BLaER1 treated with 17β-estradiol and CSF1 and Interleukin-3, amounts not matched to agents 10 nM and 100 nM (cell line): Measurements from ENCODE around the gene VAT1.
"Not testable (repeated sequence)": the region's sequence is repeated elsewhere in the genome, so short reads cannot be mapped to it uniquely, and the experiment has no call there.

ENCODE experiments used
- H3K27ac ChIP-seq, 11 experiments: shearing (Covaris generic); formaldehyde crosslinking; 2 replicates each; pipeline ENCODE4 v1.8.1; 2022
- H3K27me3 ChIP-seq, 11 experiments: shearing (Covaris generic); formaldehyde crosslinking; 2 replicates each; pipeline ENCODE4 v1.8.1; 2022
- H3K36me3 ChIP-seq, 11 experiments: shearing (Covaris generic); formaldehyde crosslinking; 2 replicates each; pipeline ENCODE4 v1.8.1; 2022
- H3K4me1 ChIP-seq, 10 experiments: shearing (Covaris generic); formaldehyde crosslinking; 2 replicates each; pipeline ENCODE4 v1.8.1; 2022
- H3K4me2 ChIP-seq, 11 experiments: shearing (Covaris generic); formaldehyde crosslinking; 2 replicates each; pipeline ENCODE4 v1.8.1; 2022
- H3K4me3 ChIP-seq, 10 experiments: shearing (Covaris generic); formaldehyde crosslinking; 2 replicates each; pipeline ENCODE4 v1.8.1; 2022
- H3K9ac ChIP-seq, 11 experiments: shearing (Covaris generic); formaldehyde crosslinking; 2 replicates each; pipeline ENCODE4 v1.8.1; 2022
- H3K9me3 ChIP-seq, 11 experiments: shearing (Covaris generic); formaldehyde crosslinking; replicated peaks in 1 of 11; 2 replicates each; pipeline ENCODE4 v1.8.1; 2022
- H4K20me1 ChIP-seq, 11 experiments: shearing (Covaris generic); formaldehyde crosslinking; 2 replicates each; pipeline ENCODE4 v1.8.1; 2022
- Cebpa-rat ChIP-seq, 11 experiments: shearing (Covaris generic); IDR thresholded peaks; 2 replicates each; pipeline ENCODE4 v1.8.1; 2022

Gene VAT1

DNA sequence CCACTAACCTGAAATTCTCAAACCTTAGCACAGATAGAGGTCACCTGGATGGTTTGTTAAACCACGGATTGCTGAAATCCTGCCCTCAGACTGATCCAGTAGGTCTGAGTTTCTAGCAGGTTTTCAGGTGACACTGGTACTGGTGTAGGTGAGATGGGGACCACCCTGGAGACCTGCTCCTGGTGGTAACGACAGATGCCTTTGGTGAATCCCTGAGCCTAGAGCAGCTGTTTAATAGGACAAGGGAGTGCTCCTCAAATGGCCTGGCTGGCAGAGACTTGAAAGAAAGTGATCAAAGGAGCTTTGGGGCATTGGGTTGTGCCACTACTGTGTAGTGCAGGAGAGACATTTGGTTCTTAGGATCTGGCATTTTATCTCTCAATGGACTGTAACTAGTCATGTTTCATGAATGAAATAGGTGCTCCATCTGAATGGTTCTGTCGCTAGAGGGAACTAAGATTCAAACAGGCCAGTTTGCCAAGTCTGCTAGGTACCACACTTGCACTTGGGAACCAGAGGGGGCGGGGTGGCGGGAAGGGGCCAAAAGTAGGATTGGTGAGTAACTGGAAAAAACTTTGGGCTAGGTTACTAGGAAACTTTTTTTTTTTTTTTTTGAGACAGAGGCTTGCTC is 18.5 kb downstream of the VAT1 start:
- Histone ChIP-seq H3K9ac (peak overlapping the region in 6 of 11 experiments; percentile 2 to 96 (median 34); a peak in 6 of 22 replicates), H3K4me2 (no peak overlapping the region), H3K36me3 (peaks cover 54 to 70% (median 68%) of the 10 kb centered on the region in 11 experiments), H3K27me3 (no peaks in the 10 kb centered on the region), H3K9me3 (no peaks in the 10 kb centered on the region), H3K27ac (no peak overlapping the region), H3K4me1 (peaks cover 24 to 65% (median 41%) of the 10 kb centered on the region in 10 experiments), H4K20me1 (peaks cover 37 to 78% (median 63%) of the 10 kb centered on the region in 11 experiments; a peak in 21 of 22 replicates), H3K4me3 (no peak overlapping the region)
- no peak for TF ChIP-seq Cebpa-rat (IDR thresholded peaks at IDR 0.05)

GRCh38 chr17:43000894-43001293 is 21.3 kb downstream of the VAT1 start:
- Histone ChIP-seq H3K4me1 (peaks cover 24 to 59% (median 38%) of the 10 kb centered on the region in 10 experiments), H3K36me3 (peaks cover 54 to 68% (median 65%) of the 10 kb centered on the region in 11 experiments)
- H3K27me3 ChIP-seq: not testable (repeated sequence)

GRCh38 chr17:42999003-42999525 is 23.1 kb downstream of the VAT1 start:
- peaks cover 24 to 46% (median 36%) of the 10 kb centered on the region in 10 experiments for H3K4me1 ChIP-seq
- TF ChIP-seq Cebpa-rat (IDR thresholded peaks at IDR 0.05): no peak
- no peaks in the 10 kb centered on the region for H3K27me3 ChIP-seq
- H3K9ac ChIP-seq: peak overlapping the region; percentile 91 to 98 (median 95)
- H3K36me3 ChIP-seq: peaks cover 57 to 68% (median 61%) of the 10 kb centered on the region in 11 experiments
- H4K20me1 ChIP-seq: peaks cover 37 to 57% (median 53%) of the 10 kb centered on the region in 11 experiments; a peak in 21 of 22 replicates
- peak overlapping the region; percentile 88 to 100 (median 96) for H3K4me2 ChIP-seq
- H3K9me3 ChIP-seq: no peaks in the 10 kb centered on the region
- peak overlapping the region; percentile 76 to 92 (median 84) for H3K4me3 ChIP-seq
- peak overlapping the region; percentile 89 to 97 (median 92) for H3K27ac ChIP-seq

More at GRCh38 chr17:43000894-43001293, 21.3 kb downstream of the VAT1 start:
- Histone ChIP-seq H4K20me1 (peaks cover 37 to 75% (median 63%) of the 10 kb centered on the region in 11 experiments; a peak in 21 of 22 replicates), H3K4me3 (peak overlapping the region in 2 of 10 experiments; percentile 5 to 18; a peak in 1 of 20 replicates), H3K27ac (peak overlapping the region in 7 of 11 experiments; percentile 5 to 45 (median 39); a peak in 8 of 22 replicates), H3K9ac (peak overlapping the region; percentile 57 to 98 (median 95); a peak in 19 of 22 replicates), H3K4me2 (peak overlapping the region in 9 of 11 experiments; percentile 31 to 100 (median 44); a peak in 13 of 22 replicates)
- H3K9me3 ChIP-seq: not testable (repeated sequence)

- no peak for TF ChIP-seq Cebpa-rat (IDR thresholded peaks at IDR 0.05)
- H3K4me2 ChIP-seq: peak within 1 kb of the TSS; percentile 88 to 100 (median 96)
- H3K4me1 ChIP-seq: peaks cover 24 to 46% (median 36%) of the 10 kb centered on the region in 10 experiments
- H3K27ac ChIP-seq: peak within 1 kb of the TSS; percentile 89 to 97 (median 92)
- H3K9me3 ChIP-seq: no peaks in the 10 kb centered on the region
- no peaks in the 10 kb centered on the region for H3K27me3 ChIP-seq
- peaks cover 37 to 49% (median 45%) of the 10 kb centered on the region in 11 experiments; a peak in 21 of 22 replicates for H4K20me1 ChIP-seq
- peak within 1 kb of the TSS; percentile 91 to 98 (median 95) for H3K9ac ChIP-seq
- peak within 1 kb of the TSS; percentile 76 to 92 (median 84) for H3K4me3 ChIP-seq
- peaks cover 57 to 68% (median 62%) of the 10 kb centered on the region in 11 experiments for H3K36me3 ChIP-seq
Observed at GRCh38 chr17:42997984-42998938, 23.9 kb downstream of the VAT1 start, which contains the start of gene RPL27. Gene RPL27 (plus strand): TSS chr17:42998419. CDS start chr17:42998751, 332 bp downstream.

- H4K20me1 ChIP-seq: peaks cover 31 to 41% (median 38%) of the 10 kb centered on the region in 11 experiments; a peak in 21 of 22 replicates
- TF ChIP-seq Cebpa-rat (IDR thresholded peaks at IDR 0.05): no peak
- no peaks in the 10 kb centered on the region for H3K27me3 ChIP-seq
- no peaks in the 10 kb centered on the region for H3K9me3 ChIP-seq
- H3K27ac ChIP-seq: peak overlapping the region; percentile 11 to 94 (median 47); a peak in 18 of 22 replicates
- H3K4me2 ChIP-seq: peak overlapping the region; percentile 64 to 79 (median 71)
- peak overlapping the region; percentile 35 to 59 (median 42); a peak in 15 of 20 replicates for H3K4me3 ChIP-seq
- H3K9ac ChIP-seq: peak overlapping the region; percentile 48 to 73 (median 66)
- H3K36me3 ChIP-seq: peaks cover 57 to 68% (median 62%) of the 10 kb centered on the region in 11 experiments
- peaks cover 24 to 46% (median 36%) of the 10 kb centered on the region in 10 experiments for H3K4me1 ChIP-seq
Observed at GRCh38 chr17:42997390-42997983, 24.7 kb downstream of the VAT1 start.

DNA sequence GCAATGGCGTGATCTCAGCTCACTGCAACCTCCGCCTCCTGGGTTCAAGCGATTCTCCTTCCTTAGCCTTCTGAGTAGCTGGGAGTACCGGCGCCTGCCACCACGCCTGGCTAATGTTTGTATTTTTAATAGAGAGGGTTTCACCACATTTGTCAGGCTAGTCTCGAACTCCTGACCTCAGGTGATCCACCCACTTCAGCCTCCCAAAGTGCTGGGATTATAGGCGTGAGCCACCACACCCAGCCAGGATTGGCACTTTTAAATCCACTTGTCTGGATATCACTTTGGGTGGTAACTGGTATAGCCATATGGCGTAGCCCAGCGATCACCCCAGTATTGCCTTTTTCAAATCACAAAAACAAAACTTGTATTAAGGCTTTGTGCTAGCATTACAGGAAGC is 28.3 kb downstream of the VAT1 start:
- H3K4me2 ChIP-seq, H3K9me3 ChIP-seq, H3K9ac ChIP-seq, H3K27me3 ChIP-seq, H3K27ac ChIP-seq, H3K4me3 ChIP-seq: not testable (repeated sequence)
- peaks cover 58 to 68% (median 61%) of the 10 kb centered on the region in 11 experiments for H3K36me3 ChIP-seq
- peaks cover 16 to 36% (median 27%) of the 10 kb centered on the region in 10 experiments for H3K4me1 ChIP-seq
- H4K20me1 ChIP-seq: peaks cover 0 to 13% (median 3%) of the 10 kb centered on the region in 11 experiments; a peak in 13 of 22 replicates

DNA sequence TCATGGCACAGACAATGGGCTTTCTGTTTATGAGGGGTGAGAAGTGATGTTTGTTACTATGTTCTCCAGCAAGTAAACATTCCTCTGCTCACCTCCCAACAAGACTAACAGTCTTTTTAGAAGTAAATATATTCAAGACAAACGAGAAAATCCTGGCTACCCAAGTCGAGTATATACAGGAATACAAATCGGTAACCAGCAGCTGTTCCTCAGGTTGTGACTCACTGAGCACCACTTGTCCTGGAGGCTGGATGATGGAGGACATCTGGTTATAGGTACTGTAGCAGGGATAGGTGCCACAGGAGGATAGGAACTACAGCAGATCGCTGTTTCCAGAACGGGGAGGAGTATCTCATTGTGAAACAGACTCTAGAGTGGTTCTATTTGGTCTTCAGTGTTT is 29.3 kb downstream of the VAT1 start:
- H3K27me3 ChIP-seq: no peaks in the 10 kb centered on the region
- no peak overlapping the region for H3K4me3 ChIP-seq
- H3K4me2 ChIP-seq: no peak overlapping the region
- H3K27ac ChIP-seq: no peak overlapping the region
- TF ChIP-seq Cebpa-rat (IDR thresholded peaks at IDR 0.05): no peak
- H3K36me3 ChIP-seq: peaks cover 68 to 77% (median 71%) of the 10 kb centered on the region in 11 experiments
- peaks cover 0 to 8% (median 0%) of the 10 kb centered on the region in 11 experiments; a peak in 3 of 22 replicates for H4K20me1 ChIP-seq
- H3K9me3 ChIP-seq: no peaks in the 10 kb centered on the region
- H3K9ac ChIP-seq: 0 out of 22 replicates have a peak overlapping the region, but pooled peaks of 1 of the 11 experiments have one; percentile 24
- H3K4me1 ChIP-seq: peaks cover 16 to 36% (median 27%) of the 10 kb centered on the region in 10 experiments

- no peak overlapping the region for H3K4me2 ChIP-seq
- H4K20me1 ChIP-seq: peaks cover 0 to 8% (median 0%) of the 10 kb centered on the region in 11 experiments; a peak in 3 of 22 replicates
- no peak overlapping the region for H3K27ac ChIP-seq
- no peaks in the 10 kb centered on the region for H3K27me3 ChIP-seq
- H3K4me3 ChIP-seq: no peak overlapping the region
- peaks cover 80 to 91% (median 85%) of the 10 kb centered on the region in 11 experiments for H3K36me3 ChIP-seq
- no peaks in the 10 kb centered on the region for H3K9me3 ChIP-seq
- peaks cover 4 to 35% (median 21%) of the 10 kb centered on the region in 10 experiments; a peak in 19 of 20 replicates for H3K4me1 ChIP-seq
- H3K9ac ChIP-seq: peak overlapping the region in 1 of 11 experiments; percentile 19; a peak in 1 of 22 replicates
- no peak for TF ChIP-seq Cebpa-rat (IDR thresholded peaks at IDR 0.05)
Observed at GRCh38 chr17:42991471-42991870, 30.7 kb downstream of the VAT1 start.
